ENCODE results near the gene ALKBH1.
"Not testable (repeated sequence)": the region's sequence is repeated elsewhere in the genome, so short reads cannot be mapped to it uniquely, and the experiment has no call there.

Gene ALKBH1

GRCh38 chr14:77663293-77663692 is 44.5 kb downstream of the ALKBH1 start:
- Histone ChIP-seq H3K9ac (ENCODE audit: low read length) (no peak overlapping the region), H3K4me2 (ENCODE audit: low read depth, low read length, poor library complexity, severe bottlenecking) (no peak overlapping the region), H3K36me3 (ENCODE audit: low read length) (no peaks in the 10 kb centered on the region), H3K27me3 (ENCODE audit: low read length) (no peaks in the 10 kb centered on the region), H3K9me3 (ENCODE audit: insufficient read depth, low read length) (no peaks in the 10 kb centered on the region), H3K9me2 (replicated peaks; ENCODE audit: insufficient read depth, low read length) (no peaks in the 10 kb centered on the region), H3K27ac (ENCODE audit: low read depth, low read length) (no peak overlapping the region), H3F3A (ENCODE audit: insufficient read depth) (no peaks in the 10 kb centered on the region), H4K20me1 (ENCODE audit: low read depth, low read length) (no peaks in the 10 kb centered on the region), H2AFZ (ENCODE audit: low read depth, low read length, severe bottlenecking) (no peak overlapping the region), H3K4me3 (ENCODE audit: insufficient read depth, low read length, poor library complexity, severe bottlenecking) (no peak overlapping the region), H3K79me2 (ENCODE audit: insufficient read depth, low read length) (no peaks in the 10 kb centered on the region)
- no peak for TF ChIP-seq CTCF (IDR thresholded peaks at IDR 0.05; ENCODE audit: insufficient read depth, low read length, poor library complexity, severe bottlenecking)
- TF ChIP-seq EZH2phosphoT487 (conservative IDR thresholded peaks at IDR 0.05; ENCODE audit: low read length): no peak

- H3K36me3 ChIP-seq (ENCODE audit: low read length); H3K4me2 ChIP-seq (ENCODE audit: low read depth, low read length, poor library complexity, severe bottlenecking); H3K9ac ChIP-seq (ENCODE audit: low read length); H3K4me3 ChIP-seq (ENCODE audit: insufficient read depth, low read length, poor library complexity, severe bottlenecking); H4K20me1 ChIP-seq (ENCODE audit: low read depth, low read length); H3K9me2 ChIP-seq (replicated peaks; ENCODE audit: insufficient read depth, low read length); H3F3A ChIP-seq (ENCODE audit: insufficient read depth); H2AFZ ChIP-seq (ENCODE audit: low read depth, low read length, severe bottlenecking); H3K79me2 ChIP-seq (ENCODE audit: insufficient read depth, low read length); H3K27me3 ChIP-seq (ENCODE audit: low read length); H3K27ac ChIP-seq (ENCODE audit: low read depth, low read length); H3K9me3 ChIP-seq (ENCODE audit: insufficient read depth, low read length): not testable (repeated sequence)
Measured at GRCh38 chr14:77661562-77661961, 46.3 kb downstream of the ALKBH1 start.

- Histone ChIP-seq H4K20me1 (ENCODE audit: low read depth, low read length) (no peaks in the 10 kb centered on the region), H3K9me3 (ENCODE audit: insufficient read depth, low read length) (no peaks in the 10 kb centered on the region), H3K9me2 (replicated peaks; ENCODE audit: insufficient read depth, low read length) (no peaks in the 10 kb centered on the region), H2AFZ (ENCODE audit: low read depth, low read length, severe bottlenecking) (no peak overlapping the region), H3K4me2 (ENCODE audit: low read depth, low read length, poor library complexity, severe bottlenecking) (no peak overlapping the region), H3K9ac (ENCODE audit: low read length) (no peak overlapping the region), H3K27me3 (ENCODE audit: low read length) (no peaks in the 10 kb centered on the region), H3K36me3 (ENCODE audit: low read length) (no peaks in the 10 kb centered on the region), H3F3A (ENCODE audit: insufficient read depth) (no peaks in the 10 kb centered on the region), H3K79me2 (ENCODE audit: insufficient read depth, low read length) (no peaks in the 10 kb centered on the region), H3K27ac (ENCODE audit: low read depth, low read length) (no peak overlapping the region), H3K4me3 (ENCODE audit: insufficient read depth, low read length, poor library complexity, severe bottlenecking) (no peak overlapping the region)
- no peak for TF ChIP-seq CTCF (IDR thresholded peaks at IDR 0.05; ENCODE audit: insufficient read depth, low read length, poor library complexity, severe bottlenecking)
- no peak for TF ChIP-seq EZH2phosphoT487 (conservative IDR thresholded peaks at IDR 0.05; ENCODE audit: low read length)
Measured at GRCh38 chr14:77660754-77661153, 47.1 kb downstream of the ALKBH1 start.

GRCh38 chr14:77659831-77660230 is 48.0 kb downstream of the ALKBH1 start:
- TF ChIP-seq CTCF (IDR thresholded peaks at IDR 0.05; ENCODE audit: insufficient read depth, low read length, poor library complexity, severe bottlenecking): no peak
- no peak for TF ChIP-seq EZH2phosphoT487 (conservative IDR thresholded peaks at IDR 0.05; ENCODE audit: low read length)
- Histone ChIP-seq H3K36me3 (ENCODE audit: low read length) (no peaks in the 10 kb centered on the region), H3K79me2 (ENCODE audit: insufficient read depth, low read length) (no peaks in the 10 kb centered on the region), H3K4me3 (ENCODE audit: insufficient read depth, low read length, poor library complexity, severe bottlenecking) (no peak overlapping the region), H3K4me2 (ENCODE audit: low read depth, low read length, poor library complexity, severe bottlenecking) (no peak overlapping the region), H3K9ac (ENCODE audit: low read length) (no peak overlapping the region), H2AFZ (ENCODE audit: low read depth, low read length, severe bottlenecking) (no peak overlapping the region), H3K27me3 (ENCODE audit: low read length) (no peaks in the 10 kb centered on the region), H3K27ac (ENCODE audit: low read depth, low read length) (no peak overlapping the region), H4K20me1 (ENCODE audit: low read depth, low read length) (no peaks in the 10 kb centered on the region), H3F3A (ENCODE audit: insufficient read depth) (no peaks in the 10 kb centered on the region), H3K9me3 (ENCODE audit: insufficient read depth, low read length) (no peaks in the 10 kb centered on the region), H3K9me2 (replicated peaks; ENCODE audit: insufficient read depth, low read length) (no peaks in the 10 kb centered on the region)

All from SU-DHL-6 (cell line).